ENCODE measurements around the gene TMEM94. TPM values are rescaled to one million over a fixed set of nuclear protein-coding genes. Genes with fewer than 3 reads are reported as not detected.
"Not testable (repeated sequence)": the region's sequence is repeated elsewhere in the genome, so short reads cannot be mapped to it uniquely, and the experiment has no call there.

The TMEM94 gene
- total and polyA plus RNA-seq, 2 of the 13 experiments (the other 11 are each of a cell fraction or from before 2014, with no cell fraction given), result 32.6 to 134 TPM

- H3K4me1 ChIP-seq (ENCODE audit: insufficient read depth, low read length), result peaks cover 82% of the 10 kb centered on the region
- H3K36me3 ChIP-seq (replicated peaks in 1 of 2; ENCODE audit: control insufficient read depth in 1 of 2, insufficient read depth in 2 of 2, low read length in 2 of 2); H2AFZ ChIP-seq (ENCODE audit: low read length); BruUV-seq (replicated peaks); H4K20me1 ChIP-seq (ENCODE audit: insufficient read depth, low read length); intact Hi-C loops (cut with micrococcal nuclease; ENCODE audit: unreplicated experiment); H3K4me3 ChIP-seq (replicated peaks in 1 of 3; ENCODE audit: insufficient read depth in 1 of 3, low read depth in 2 of 3, low read length in 3 of 3); in situ Hi-C loops (cut with HindIII; ENCODE audit: extremely low pct_ligation_motif_present, low pct_unique_long_range_greater_than_20kb); DNase-seq (ENCODE audit: low spot score); H3K79me2 ChIP-seq (ENCODE audit: insufficient read depth, low read length); H3K27ac ChIP-seq (ENCODE audit: extremely low read length, insufficient read depth, low read length); H3K27me3 ChIP-seq (ENCODE audit: control insufficient read depth in 1 of 2, insufficient read depth in 2 of 2, low read length in 2 of 2); H3K9ac ChIP-seq (ENCODE audit: insufficient read depth, low read depth, low read length); CTCF ChIA-PET (ENCODE audit: low intra/inter-chr PET ratio, low total read pairs); H3K4me2 ChIP-seq (ENCODE audit: low read depth, low read length); ATAC-seq; FAIRE-seq; H3K9me3 ChIP-seq (ENCODE audit: low read length): not testable (repeated sequence)
- POLR2A ChIA-PET, result interaction anchor here (2.8 kb wide), 1 partner anchor 14 kb away, joined by 13 read pairs; no protein-coding TSS in a partner anchor
- WGBS (ENCODE audit: low lambda C conversion rate), result 66% methylated on average over 6 of the region's 6 CpGs
- TF ChIP-seq ZMYM2 (CRISPR knock-in tag; IDR thresholded peaks at IDR 0.05), result 0 out of 2 replicates have a peak, but pooled peaks have one; percentile 33
- peak; percentile 56 for TF ChIP-seq FOSL2 (CRISPR knock-in tag; IDR thresholded peaks at IDR 0.05)
Measured at GRCh38 chr17:75445896-75446295, 10.5 kb upstream of the TMEM94 start.

- FAIRE-seq, result no peak
- POLR2A ChIA-PET, result interaction anchor here (1.2 to 2.8 kb wide), 3 partner anchors 8 to 19 kb away, joined by 3 to 14 read pairs (median 13); partner anchors contain the start of gene TMEM94
- peaks cover 82% of the 10 kb centered on the region for H3K4me1 ChIP-seq (ENCODE audit: insufficient read depth, low read length)
- H3K9me3 ChIP-seq (ENCODE audit: low read length), result no peaks in the 10 kb centered on the region
- H3K36me3 ChIP-seq (replicated peaks in 1 of 2; ENCODE audit: control insufficient read depth in 1 of 2, insufficient read depth in 2 of 2, low read length in 2 of 2), result no peaks in the 10 kb centered on the region
- 35% methylated on average over 17 of the region's 17 CpGs for WGBS (ENCODE audit: low lambda C conversion rate)
- H3K4me2 ChIP-seq (ENCODE audit: low read depth, low read length), result peak overlapping the region; percentile 18
- ATAC-seq, result peak; percentile 65
- DNase-seq (ENCODE audit: low spot score), result peak; percentile 50
- H2AFZ ChIP-seq (ENCODE audit: low read length), result no peak overlapping the region
- intact Hi-C loops (cut with micrococcal nuclease; ENCODE audit: unreplicated experiment) (no loop called here), in situ Hi-C loops (cut with HindIII; ENCODE audit: extremely low pct_ligation_motif_present, low pct_unique_long_range_greater_than_20kb) (no loop called here)
- H3K9ac ChIP-seq (ENCODE audit: insufficient read depth, low read depth, low read length), result no peak overlapping the region
- no peaks in the 10 kb centered on the region for H3K79me2 ChIP-seq (ENCODE audit: insufficient read depth, low read length)
- H3K27me3 ChIP-seq (ENCODE audit: control insufficient read depth in 1 of 2, insufficient read depth in 2 of 2, low read length in 2 of 2), result no peaks in the 10 kb centered on the region
- BruUV-seq (replicated peaks), result no TSS peak
- CTCF ChIA-PET (ENCODE audit: low intra/inter-chr PET ratio, low total read pairs), result no interaction called here
- no peak overlapping the region for H3K27ac ChIP-seq (ENCODE audit: extremely low read length, insufficient read depth, low read length)
- H3K4me3 ChIP-seq (replicated peaks in 1 of 3; ENCODE audit: insufficient read depth in 1 of 3, low read depth in 2 of 3, low read length in 3 of 3), result no peak overlapping the region
- no peaks in the 10 kb centered on the region for H4K20me1 ChIP-seq (ENCODE audit: insufficient read depth, low read length)
- TF ChIP-seq ZNF33B (CRISPR knock-in tag; IDR thresholded peaks at IDR 0.05) (no peak), ARID4A (CRISPR knock-in tag; IDR thresholded peaks at IDR 0.05; ENCODE audit: borderline replicate concordance) (peak; percentile 16; the same call in 1 of the 2 replicates), ZNF280D (CRISPR knock-in tag; IDR thresholded peaks at IDR 0.05) (0 out of 2 replicates have a peak, but pooled peaks have one; percentile 37), ZNF614 (CRISPR knock-in tag; IDR thresholded peaks at IDR 0.05; ENCODE audit: borderline replicate concordance) (no peak), ZFX (CRISPR knock-in tag; IDR thresholded peaks at IDR 0.05; ENCODE audit: low read depth) (0 out of 2 replicates have a peak, but pooled peaks have one; percentile 12), NR2F1 (CRISPR knock-in tag; IDR thresholded peaks at IDR 0.05) (peak; percentile 71 to 77)
Measured at GRCh38 chr17:75447951-75448856, 8.2 kb upstream of the TMEM94 start.

Data from HepG2 (cell line).